Memory B cell (primary cell): Measurements from ENCODE around the gene TMCC1.
"Not testable (repeated sequence)": the region's sequence is repeated elsewhere in the genome, so short reads cannot be mapped to it uniquely, and the experiment has no call there.

ENCODE experiments used
- ATAC-seq: fragments of 150-1000 bp; cut with Tn5 transposase; 2 replicates; pipeline ENCODE4 v1.10.0; 2021; ENCODE audit warnings: low read depth, mild to moderate bottlenecking, moderate library complexity
- DNase-seq, 2 donors: peaks; one replicate each; pipeline ENCODE4 v3.0.0; 2022; ENCODE audit warnings: low spot score in 2 of 2
- H3K27ac Mint-ChIP-seq: one replicate; pipeline ENCODE4 v1.8.0; 2022; ENCODE audit warnings: mild to moderate bottlenecking, moderate library complexity, mixed read lengths
- H3K27me3 Mint-ChIP-seq: one replicate; pipeline ENCODE4 v1.8.0; 2022; ENCODE audit warnings: mixed read lengths
- H3K36me3 Mint-ChIP-seq: one replicate; pipeline ENCODE4 v1.8.0; 2022; ENCODE audit warnings: mild to moderate bottlenecking, mixed read lengths
- H3K4me1 Mint-ChIP-seq: one replicate; pipeline ENCODE4 v1.8.0; 2022; ENCODE audit warnings: mixed read lengths
- H3K4me3 Mint-ChIP-seq: one replicate; pipeline ENCODE4 v1.8.0; 2022; ENCODE audit warnings: mild to moderate bottlenecking, moderate library complexity, mixed read lengths
- H3K9me3 Mint-ChIP-seq: one replicate; pipeline ENCODE4 v1.8.0; 2022; ENCODE audit warnings: mixed read lengths

The TMCC1 gene

GRCh38 chr3:129611812-129612533 is 281.5 kb downstream of the TMCC1 start:
- Mint-ChIP-seq H3K27ac (no peak overlapping the region), H3K4me1 (peaks cover 9% of the 10 kb centered on the region), H3K4me3 (no peak overlapping the region), H3K9me3 (no peaks in the 10 kb centered on the region), H3K27me3 (peaks cover 9% of the 10 kb centered on the region), H3K36me3 (no peaks in the 10 kb centered on the region)
- DNase-seq (no peak), ATAC-seq (no peak)

- Mint-ChIP-seq H3K27me3 (peaks cover 11% of the 10 kb centered on the region), H3K27ac (no peak overlapping the region), H3K4me1 (peaks cover 11% of the 10 kb centered on the region), H3K4me3 (no peak overlapping the region), H3K36me3 (no peaks in the 10 kb centered on the region), H3K9me3 (no peaks in the 10 kb centered on the region)
- no peak for ATAC-seq
- no peak for DNase-seq
Measured at GRCh38 chr3:129611446-129611800, 282.1 kb downstream of the TMCC1 start.

GRCh38 chr3:129610794-129611445 is 282.6 kb downstream of the TMCC1 start:
- H3K36me3 Mint-ChIP-seq, DNase-seq, ATAC-seq, H3K4me3 Mint-ChIP-seq, H3K9me3 Mint-ChIP-seq, H3K27ac Mint-ChIP-seq: not testable (repeated sequence)
- Mint-ChIP-seq H3K27me3 (peaks cover 11% of the 10 kb centered on the region), H3K4me1 (peaks cover 11% of the 10 kb centered on the region)

GRCh38 chr3:129610276-129610675 is 283.2 kb downstream of the TMCC1 start:
- H3K27me3 Mint-ChIP-seq, result peaks cover 14% of the 10 kb centered on the region
- H3K36me3 Mint-ChIP-seq, result no peaks in the 10 kb centered on the region
- no peak for DNase-seq
- no peak for ATAC-seq
- no peak overlapping the region for H3K4me3 Mint-ChIP-seq
- no peaks in the 10 kb centered on the region for H3K9me3 Mint-ChIP-seq
- H3K27ac Mint-ChIP-seq, result no peak overlapping the region
- peaks cover 14% of the 10 kb centered on the region for H3K4me1 Mint-ChIP-seq

- DNase-seq, result no peak
- Mint-ChIP-seq H3K36me3 (no peaks in the 10 kb centered on the region), H3K4me1 (peaks cover 14% of the 10 kb centered on the region), H3K27ac (no peak overlapping the region), H3K9me3 (no peaks in the 10 kb centered on the region), H3K27me3 (peaks cover 14% of the 10 kb centered on the region), H3K4me3 (no peak overlapping the region)
- no peak for ATAC-seq
Measured at GRCh38 chr3:129609591-129610182, 283.8 kb downstream of the TMCC1 start.

- DNase-seq, result no peak
- ATAC-seq, result no peak
- no peak overlapping the region for H3K27ac Mint-ChIP-seq
- no peaks in the 10 kb centered on the region for H3K36me3 Mint-ChIP-seq
- H3K27me3 Mint-ChIP-seq, result peaks cover 16% of the 10 kb centered on the region
- H3K4me3 Mint-ChIP-seq, result peak overlapping the region; percentile 44
- H3K9me3 Mint-ChIP-seq, result no peaks in the 10 kb centered on the region
- H3K4me1 Mint-ChIP-seq, result peaks cover 14% of the 10 kb centered on the region
Measured at GRCh38 chr3:129608936-129609590, 284.4 kb downstream of the TMCC1 start.

- H3K4me3 Mint-ChIP-seq, result peak overlapping the region; percentile 44
- DNase-seq, result no peak
- H3K4me1 Mint-ChIP-seq, result peaks cover 14% of the 10 kb centered on the region
Measured at GRCh38 chr3:129608087-129608935, 285.2 kb downstream of the TMCC1 start.

GRCh38 chr3:129607391-129608068 is 286.0 kb downstream of the TMCC1 start:
- peak overlapping the region; percentile 78 for H3K27ac Mint-ChIP-seq
- H3K27me3 Mint-ChIP-seq, result peaks cover 16% of the 10 kb centered on the region
- no peaks in the 10 kb centered on the region for H3K9me3 Mint-ChIP-seq
- H3K4me1 Mint-ChIP-seq, result peaks cover 14% of the 10 kb centered on the region
- peak overlapping the region; percentile 91 for H3K4me3 Mint-ChIP-seq
- DNase-seq (no peak), ATAC-seq (no peak)
- no peaks in the 10 kb centered on the region for H3K36me3 Mint-ChIP-seq

More at GRCh38 chr3:129608087-129608935, 285.2 kb downstream of the TMCC1 start:
- Mint-ChIP-seq H3K27ac (no peak overlapping the region), H3K27me3 (peaks cover 16% of the 10 kb centered on the region), H3K9me3 (no peaks in the 10 kb centered on the region), H3K36me3 (no peaks in the 10 kb centered on the region)
- no peak for ATAC-seq

- no peaks in the 10 kb centered on the region for H3K9me3 Mint-ChIP-seq
- H3K27ac Mint-ChIP-seq, result peak within 1 kb of the TSS; percentile 78
- peaks cover 16% of the 10 kb centered on the region for H3K4me1 Mint-ChIP-seq
- peak within 1 kb of the TSS; percentile 94 for H3K4me3 Mint-ChIP-seq
- no peaks in the 10 kb centered on the region for H3K36me3 Mint-ChIP-seq
- peaks cover 16% of the 10 kb centered on the region for H3K27me3 Mint-ChIP-seq
- DNase-seq (no peak), ATAC-seq (peak; percentile 44)
Measured at GRCh38 chr3:129606636-129607390, 286.7 kb downstream of the TMCC1 start, which contains the start of gene PLXND1. PLXND1 (minus strand) TSS chr3:129606676; CDS start chr3:129606639, 37 bp downstream.

- H3K4me1 Mint-ChIP-seq, result peaks cover 16% of the 10 kb centered on the region
- H3K27ac Mint-ChIP-seq, result peak overlapping the region; percentile 48
- H3K36me3 Mint-ChIP-seq, result no peaks in the 10 kb centered on the region
- H3K9me3 Mint-ChIP-seq, result no peaks in the 10 kb centered on the region
- H3K4me3 Mint-ChIP-seq, result peak overlapping the region; percentile 94
- peak; percentile 14 for ATAC-seq
- peak in 1 of 2 donors; percentile 40 for DNase-seq
- peaks cover 16% of the 10 kb centered on the region for H3K27me3 Mint-ChIP-seq
Measured at GRCh38 chr3:129605922-129606635, 287.4 kb downstream of the TMCC1 start.

GRCh38 chr3:129605203-129605921 is 288.1 kb downstream of the TMCC1 start:
- Mint-ChIP-seq H3K36me3 (no peaks in the 10 kb centered on the region), H3K4me1 (peaks cover 16% of the 10 kb centered on the region), H3K9me3 (no peaks in the 10 kb centered on the region), H3K27ac (peak overlapping the region; percentile 48), H3K27me3 (peaks cover 16% of the 10 kb centered on the region), H3K4me3 (peak overlapping the region; percentile 94)
- DNase-seq (peak; percentile 40 to 55), ATAC-seq (peak; percentile 66)
